ENCODE data around the gene BANK1. TPM values are rescaled to one million over a fixed set of nuclear protein-coding genes. Genes with fewer than 3 reads are reported as not detected.

Gene BANK1
- total RNA-seq, 4 donors from 2014 or later = 7.3 to 19.9 (median 13.3) TPM

- TF ChIP-seq CTCF (IDR thresholded peaks at IDR 0.05; ENCODE audit: low read depth) = no peak
These were observed 640 bp downstream of the BANK1 start for GRCh38 chr4:101791182-101791558.

GRCh38 chr4:101792056-101792590, 1.6 kb downstream of the BANK1 start:
- no peak for TF ChIP-seq CTCF (IDR thresholded peaks at IDR 0.05; ENCODE audit: low read depth)

- no peak for TF ChIP-seq CTCF (IDR thresholded peaks at IDR 0.05; ENCODE audit: low read depth)
These were observed 2.9 kb downstream of the BANK1 start for GRCh38 chr4:101793397-101793796.

- TF ChIP-seq CTCF (IDR thresholded peaks at IDR 0.05; ENCODE audit: low read depth) = no peak
These were observed 4.3 kb downstream of the BANK1 start for GRCh38 chr4:101794806-101795205.

GRCh38 chr4:101795704-101796103, 5.2 kb downstream of the BANK1 start:
- TF ChIP-seq CTCF (IDR thresholded peaks at IDR 0.05; ENCODE audit: low read depth) = no peak

- no peak for TF ChIP-seq CTCF (IDR thresholded peaks at IDR 0.05; ENCODE audit: low read depth)
These were observed 11.4 kb downstream of the BANK1 start for GRCh38 chr4:101801958-101802357.

- TF ChIP-seq CTCF (IDR thresholded peaks at IDR 0.05; ENCODE audit: low read depth) = no peak
These were observed 16.4 kb downstream of the BANK1 start for GRCh38 chr4:101806914-101807313.
